DMS79 treated with DMSO at 0.1 percent for 48 hours (cell line): ENCODE measurements around the gene P2RX2.

Experiments
- DNase-seq: peaks from one replicate; lab custom pipeline; 2025; lab: John Stamatoyannopoulos, UW

The P2RX2 gene

GRCh38 chr12:132638541-132639408 lies 20.2 kb downstream of the P2RX2 start:
- peak; percentile 22 for DNase-seq

DNA sequence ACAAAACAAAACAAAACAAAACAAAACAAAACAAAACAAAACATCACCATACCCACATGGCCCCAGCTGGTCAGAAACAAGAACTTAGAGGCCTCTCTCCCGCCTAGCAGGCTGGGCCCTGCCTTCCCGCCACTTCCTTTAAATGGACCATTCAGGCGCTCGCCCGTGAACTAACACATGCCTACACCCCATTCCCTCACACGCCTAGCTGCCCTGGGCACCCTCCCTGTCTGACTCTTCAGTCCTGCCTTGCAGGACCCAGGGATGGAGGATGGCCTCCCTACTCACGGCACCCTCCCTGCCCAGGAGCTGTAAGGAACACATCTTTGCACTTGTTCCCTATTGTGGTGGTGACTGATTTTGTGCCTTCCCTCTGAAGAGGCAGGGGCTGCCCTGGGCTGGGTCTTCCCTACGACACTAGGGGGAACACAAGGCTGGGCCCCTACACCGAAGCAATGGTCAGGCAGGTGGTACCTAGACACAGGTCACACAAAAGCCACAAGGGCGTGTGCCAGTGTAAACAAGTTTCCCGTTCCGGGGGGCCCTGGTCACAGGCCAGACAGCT lies 21.5 kb downstream of the P2RX2 start:
- no peak for DNase-seq

- DNase-seq: no peak
Observed at GRCh38 chr12:132640936-132641335, 22.4 kb downstream of the P2RX2 start.

- no peak for DNase-seq
Observed at GRCh38 chr12:132641811-132642650, 23.5 kb downstream of the P2RX2 start.

GRCh38 chr12:132642846-132643835 lies 24.6 kb downstream of the P2RX2 start:
- no peak for DNase-seq

GRCh38 chr12:132646850-132647249 lies 28.3 kb downstream of the P2RX2 start:
- no peak for DNase-seq

GRCh38 chr12:132647858-132648257 lies 29.3 kb downstream of the P2RX2 start:
- no peak for DNase-seq

- DNase-seq: no peak
Observed at GRCh38 chr12:132648616-132649225, 30.1 kb downstream of the P2RX2 start.

GRCh38 chr12:132649226-132649945 lies 30.8 kb downstream of the P2RX2 start:
- DNase-seq: no peak

- DNase-seq: peak; percentile 97
Observed at GRCh38 chr12:132651444-132652100, 33.0 kb downstream of the P2RX2 start.

DNA sequence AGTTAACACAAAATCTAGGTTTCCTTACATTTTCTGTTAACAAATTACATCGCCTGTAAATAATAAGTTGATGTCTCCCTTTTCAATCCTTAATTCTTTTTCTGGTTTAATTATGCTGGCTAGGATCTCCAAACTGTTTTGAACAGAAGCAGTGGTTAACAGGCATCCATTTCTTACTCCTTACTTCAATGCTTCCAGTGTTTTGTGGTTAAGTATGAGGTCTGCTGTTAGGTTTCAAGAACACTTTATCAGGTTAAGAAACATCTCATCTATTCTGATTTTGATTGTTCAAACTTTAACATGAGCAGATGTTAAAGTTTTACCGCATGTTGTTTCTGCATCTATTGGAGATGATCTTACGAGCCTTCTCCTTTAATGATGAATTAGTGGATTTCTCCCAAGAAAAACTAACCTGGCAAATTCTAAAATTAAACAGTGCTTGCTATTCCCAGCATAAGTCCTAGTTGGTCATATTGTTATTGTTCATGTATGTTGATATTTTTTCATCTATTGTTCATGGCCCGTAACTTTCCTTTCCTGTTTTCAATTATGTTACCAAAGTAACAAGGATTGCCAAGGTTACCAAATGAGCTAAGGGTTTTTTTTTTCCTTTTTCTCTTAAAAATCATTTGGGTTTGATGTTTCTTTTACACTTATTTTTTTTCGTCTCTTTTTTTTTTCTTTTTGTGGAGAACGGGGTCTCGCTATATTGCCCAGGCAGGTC lies 35.2 kb downstream of the P2RX2 start:
- no peak for DNase-seq

DNA sequence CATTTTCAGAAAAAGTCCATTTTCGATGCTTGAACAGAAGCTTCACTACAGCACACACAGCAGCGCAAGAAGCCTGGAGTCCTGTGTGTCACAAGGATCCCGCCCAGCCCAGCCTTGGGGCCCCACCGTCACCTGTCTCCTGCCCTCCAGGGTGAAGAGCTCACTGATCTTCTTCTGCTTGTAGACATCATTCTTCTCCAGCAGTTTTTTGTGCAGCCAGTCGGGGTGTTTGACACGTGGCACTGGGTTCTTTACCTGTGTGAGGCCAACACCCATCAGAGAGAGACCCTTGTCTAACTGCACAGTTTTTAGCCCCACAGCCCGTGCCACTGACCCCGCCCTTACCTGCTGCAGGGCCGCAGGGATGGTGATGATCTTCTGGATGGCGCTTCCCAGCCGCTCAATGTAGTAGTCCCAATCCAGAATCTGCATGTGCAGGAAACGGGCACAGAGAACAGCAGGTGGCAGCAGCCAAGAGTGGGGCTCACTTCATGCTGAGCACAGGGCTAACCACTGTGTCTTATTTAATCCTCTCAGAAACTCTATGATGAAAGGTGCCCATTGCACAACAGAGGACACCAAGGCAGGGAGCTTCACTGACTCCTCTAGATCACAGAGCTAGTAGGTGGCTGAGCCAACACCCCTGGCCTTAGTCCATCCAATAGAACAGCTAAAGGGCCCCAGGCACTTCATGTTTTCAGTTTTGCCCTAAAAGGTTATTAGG lies 38.6 kb downstream of the P2RX2 start:
- no peak for DNase-seq

- DNase-seq: no peak
Observed at GRCh38 chr12:132658149-132658894, 39.7 kb downstream of the P2RX2 start.

GRCh38 chr12:132659146-132659545 lies 40.6 kb downstream of the P2RX2 start:
- DNase-seq: no peak

DNA sequence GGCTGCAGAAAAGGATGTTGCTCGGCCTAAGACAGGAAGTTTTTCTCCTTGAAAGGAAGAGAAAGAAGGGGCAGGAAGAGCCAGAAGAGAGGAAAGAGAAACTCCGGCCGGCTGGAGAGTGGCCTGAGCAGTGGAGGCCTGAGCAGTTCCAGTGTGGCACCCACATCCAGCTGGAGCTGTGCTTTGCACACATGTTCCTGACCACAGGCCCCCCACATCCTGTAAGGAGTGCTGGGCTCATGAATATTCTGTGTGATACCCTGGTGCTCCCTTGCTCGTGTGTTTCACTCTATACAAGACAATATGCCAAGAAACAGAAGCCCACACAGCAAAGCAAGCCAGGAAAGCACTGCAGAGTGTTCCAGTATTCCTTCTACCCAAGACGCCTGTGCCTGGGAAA lies 41.5 kb downstream of the P2RX2 start:
- no peak for DNase-seq

- no peak for DNase-seq
Observed at GRCh38 chr12:132660996-132661395, 42.4 kb downstream of the P2RX2 start.

DNA sequence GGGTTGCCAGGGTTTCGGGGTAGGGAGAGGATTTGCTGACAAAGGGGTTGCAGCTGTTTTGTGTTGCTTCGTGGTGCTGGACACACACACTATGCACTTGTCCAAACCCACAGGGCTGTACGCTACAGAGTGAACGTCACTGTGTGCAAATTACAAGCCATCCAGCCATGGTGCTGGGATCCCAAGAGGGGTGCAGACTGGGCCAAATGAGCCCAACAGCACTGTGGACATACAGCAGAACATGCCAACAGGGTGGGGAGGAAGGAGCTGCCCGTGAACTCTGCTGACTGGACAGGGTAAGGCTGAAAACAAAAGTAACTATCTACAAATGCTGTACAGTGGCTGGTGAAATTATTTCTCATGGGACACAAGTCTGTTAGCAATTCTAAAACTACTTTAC lies 43.4 kb downstream of the P2RX2 start:
- no peak for DNase-seq
